GM10248 (cell line): ENCODE results near the gene CACNA2D2.

ENCODE experiments used
- CTCF ChIA-PET: fragments of 300-600 bp; sonication (Branson Sonifier 250); formaldehyde crosslinking; extraction: SDS; loops from one replicate; lab custom pipeline; 2021; ENCODE audit warnings: antibody characterized with exemption; lab: Yijun Ruan, JAX
- POLR2A ChIA-PET: fragments of 350-650 bp; sonication (Branson Sonifier 250); formaldehyde crosslinking; extraction: SDS; loops from one replicate; lab custom pipeline; 2020; ENCODE audit warnings: antibody characterized with exemption; lab: Yijun Ruan, JAX
- DNase-seq: peaks from one replicate; pipeline ENCODE4 v3.0.0; 2012; ENCODE audit errors: extremely low spot score
- TF ChIP-seq, protein P1 (sequence below): IDR thresholded peaks from 2 replicates; pipeline ENCODE4 v1.5.1; 2012; ENCODE audit warnings: mild to moderate bottlenecking, low read depth; ENCODE audit errors: extremely low read depth, missing control alignments, control extremely low read depth

The CACNA2D2 gene

DNA sequence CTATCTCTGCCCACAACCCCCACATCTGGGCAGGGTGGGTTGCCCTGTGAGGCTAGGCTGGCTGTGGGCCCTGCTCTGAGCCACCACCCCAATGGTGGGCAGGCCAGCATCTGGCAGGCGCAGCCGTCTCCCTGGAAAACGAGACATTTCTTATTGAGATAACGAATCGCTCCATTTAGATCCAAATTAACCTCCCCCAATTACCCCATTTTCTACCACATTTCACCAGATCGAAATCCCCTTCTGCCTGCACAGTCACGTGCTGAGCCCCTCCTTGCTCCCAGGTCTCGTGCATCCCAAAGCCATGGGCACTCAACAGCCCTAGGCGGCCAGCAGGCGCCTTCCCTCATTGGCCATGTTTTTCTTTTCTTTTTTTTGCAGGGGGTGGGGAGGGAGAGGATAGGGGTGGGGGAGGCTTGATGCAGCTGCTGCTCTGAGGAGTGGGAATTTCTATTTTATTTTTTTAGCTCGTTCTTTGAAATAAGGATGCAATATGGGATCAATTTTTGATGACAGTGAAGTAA is 91.1 kb downstream of the CACNA2D2 start:
- TF ChIP-seq, protein P1, sequence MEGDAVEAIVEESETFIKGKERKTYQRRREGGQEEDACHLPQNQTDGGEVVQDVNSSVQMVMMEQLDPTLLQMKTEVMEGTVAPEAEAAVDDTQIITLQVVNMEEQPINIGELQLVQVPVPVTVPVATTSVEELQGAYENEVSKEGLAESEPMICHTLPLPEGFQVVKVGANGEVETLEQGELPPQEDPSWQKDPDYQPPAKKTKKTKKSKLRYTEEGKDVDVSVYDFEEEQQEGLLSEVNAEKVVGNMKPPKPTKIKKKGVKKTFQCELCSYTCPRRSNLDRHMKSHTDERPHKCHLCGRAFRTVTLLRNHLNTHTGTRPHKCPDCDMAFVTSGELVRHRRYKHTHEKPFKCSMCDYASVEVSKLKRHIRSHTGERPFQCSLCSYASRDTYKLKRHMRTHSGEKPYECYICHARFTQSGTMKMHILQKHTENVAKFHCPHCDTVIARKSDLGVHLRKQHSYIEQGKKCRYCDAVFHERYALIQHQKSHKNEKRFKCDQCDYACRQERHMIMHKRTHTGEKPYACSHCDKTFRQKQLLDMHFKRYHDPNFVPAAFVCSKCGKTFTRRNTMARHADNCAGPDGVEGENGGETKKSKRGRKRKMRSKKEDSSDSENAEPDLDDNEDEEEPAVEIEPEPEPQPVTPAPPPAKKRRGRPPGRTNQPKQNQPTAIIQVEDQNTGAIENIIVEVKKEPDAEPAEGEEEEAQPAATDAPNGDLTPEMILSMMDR: no peak
- ChIA-PET CTCF (interaction anchor here (2.9 kb wide), 1 partner anchor 130 kb away, joined by 7 read pairs; no protein-coding TSS in a partner anchor), POLR2A (interaction anchor here (0.5 kb wide), 1 partner anchor 938 kb away, joined by 5 read pairs; no protein-coding TSS in a partner anchor)
- DNase-seq: no peak

DNA sequence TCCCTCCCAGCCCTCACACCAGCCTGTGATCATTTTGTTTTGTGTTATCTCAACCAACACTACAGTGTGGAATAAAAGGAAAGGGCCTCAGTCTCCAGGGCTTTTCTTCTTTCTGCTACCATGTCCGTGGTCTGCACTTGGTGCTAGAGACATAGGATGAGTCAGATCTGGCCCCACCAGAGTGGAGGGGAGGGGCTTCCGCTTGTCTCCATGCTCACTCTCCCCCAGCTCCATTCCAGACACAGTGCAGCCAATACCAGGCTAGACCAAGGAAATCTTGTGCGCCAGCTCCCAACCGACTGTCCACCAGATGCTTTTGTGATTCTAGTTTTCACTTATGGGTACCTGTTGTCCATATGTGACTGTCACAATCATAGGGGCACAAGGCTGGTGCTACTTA is 92.2 kb downstream of the CACNA2D2 start:
- TF ChIP-seq, protein P1: no peak
- ChIA-PET CTCF (interaction anchor here (1.7 to 2.9 kb wide), 2 partner anchors 12 to 131 kb away, joined by 3 to 7 read pairs; no protein-coding TSS in a partner anchor), POLR2A (interaction anchor here (0.5 kb wide), 1 partner anchor 185 kb away, joined by 3 read pairs; no protein-coding TSS in a partner anchor)
- no peak for DNase-seq

DNA sequence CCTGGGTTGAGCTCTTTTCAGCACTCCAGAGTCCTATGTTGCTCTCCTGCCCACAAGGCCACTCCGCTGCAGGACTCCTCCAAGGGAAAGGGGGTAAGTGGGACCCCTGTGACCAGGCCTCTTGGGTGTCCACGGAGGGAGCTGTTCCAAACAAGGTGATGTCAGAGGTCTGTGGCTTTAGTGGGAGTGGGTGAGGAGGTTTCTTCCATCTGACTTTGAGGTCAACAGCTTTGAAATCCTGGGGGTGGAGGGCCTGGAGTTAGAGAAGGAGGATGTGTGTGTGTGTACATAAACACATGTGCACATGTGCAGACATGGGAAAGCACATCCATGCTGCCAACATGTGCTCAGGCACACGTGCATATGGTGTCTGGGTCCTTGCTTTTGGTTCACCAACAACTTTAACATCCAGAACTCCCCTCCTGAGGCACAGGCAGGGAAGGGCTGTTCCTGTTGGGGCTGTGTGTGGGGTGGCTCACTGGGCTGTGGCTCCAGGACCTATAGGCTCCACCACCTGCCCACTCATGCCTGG is 92.8 kb downstream of the CACNA2D2 start:
- ChIA-PET POLR2A (no interaction called here), CTCF (interaction anchor here (1.7 to 2.9 kb wide), 2 partner anchors 12 to 131 kb away, joined by 3 to 7 read pairs; no protein-coding TSS in a partner anchor)
- DNase-seq: no peak
- TF ChIP-seq, protein P1: no peak

- CTCF ChIA-PET: interaction anchor here (1.7 to 2.9 kb wide), 2 partner anchors 13 to 132 kb away, joined by 3 to 7 read pairs; no protein-coding TSS in a partner anchor
- POLR2A ChIA-PET: no interaction called here
- no peak for DNase-seq
- TF ChIP-seq, protein P1: no peak
Measured at GRCh38 chr3:50410185-50410584, 93.2 kb downstream of the CACNA2D2 start.

- ChIA-PET CTCF (no interaction called here), POLR2A (no interaction called here)
- DNase-seq: no peak
- TF ChIP-seq, protein P1: no peak
Measured at GRCh38 chr3:50408443-50408944, 94.9 kb downstream of the CACNA2D2 start.

- POLR2A ChIA-PET: no interaction called here
- TF ChIP-seq, protein P1: no peak
- CTCF ChIA-PET: no interaction called here
- no peak for DNase-seq
Measured at GRCh38 chr3:50406487-50406886, 96.9 kb downstream of the CACNA2D2 start.
